NOMO-1 treated with dmso at 0.1 percent for 144 hours (cell line): Measurements from ENCODE around the gene COL4A5.

Experiments
- DNase-seq: peaks from one replicate; lab custom pipeline; 2025; ENCODE audit not compliant: unreplicated experiment; lab: John Stamatoyannopoulos, UW

COL4A5 gene

DNA sequence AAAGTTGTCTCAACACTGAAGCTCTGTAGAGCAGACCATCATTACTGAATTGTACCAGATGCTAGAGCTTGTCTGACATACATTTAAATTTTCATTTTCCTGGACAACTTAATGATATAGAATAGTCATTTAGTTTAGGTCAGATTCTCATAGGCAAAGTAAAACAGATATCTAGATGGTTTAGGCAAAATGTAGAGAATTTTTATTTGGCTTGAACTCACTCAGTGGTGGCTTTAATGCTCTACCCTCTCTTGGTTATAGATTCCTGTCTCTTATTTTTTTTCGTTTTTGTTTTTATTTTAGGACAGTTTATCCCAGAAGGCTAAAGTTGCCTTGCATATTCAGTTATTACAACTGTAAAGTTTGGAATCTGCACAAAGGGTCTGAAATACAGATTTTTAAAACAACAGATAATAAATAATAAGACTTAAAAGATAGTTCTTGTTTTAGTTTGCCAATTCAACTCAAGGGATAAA lies 300.7 kb downstream of the COL4A5 start:
- no peak for DNase-seq
